ENCODE data around the gene CHD6.

The CHD6 gene

GRCh38 chr20:41635158-41635557, 17.0 kb upstream of the CHD6 start:
- no peak for ATAC-seq (replicated peaks; ENCODE audit: extremely low read depth, poor library complexity, severe bottlenecking)
- no peak overlapping the region for H3K4me3 Mint-ChIP-seq
- H3K9me3 Mint-ChIP-seq = no peaks in the 10 kb centered on the region
- DNase-seq (ENCODE audit: low spot score in 2 of 2) = no peak
- peaks cover 25% of the 10 kb centered on the region for H3K27me3 Mint-ChIP-seq
- no peak overlapping the region for H3K27ac Mint-ChIP-seq (ENCODE audit: low read depth)
- no peaks in the 10 kb centered on the region for H3K4me1 Mint-ChIP-seq
- no peaks in the 10 kb centered on the region for H3K36me3 Mint-ChIP-seq (ENCODE audit: insufficient read depth)

GRCh38 chr20:41632896-41633295, 14.7 kb upstream of the CHD6 start:
- Mint-ChIP-seq H3K9me3 (no peaks in the 10 kb centered on the region), H3K4me1 (no peaks in the 10 kb centered on the region), H3K27ac (ENCODE audit: low read depth) (no peak overlapping the region), H3K27me3 (peaks cover 8% of the 10 kb centered on the region), H3K4me3 (no peak overlapping the region), H3K36me3 (ENCODE audit: insufficient read depth) (peaks cover 2% of the 10 kb centered on the region)
- DNase-seq (ENCODE audit: low spot score in 2 of 2) (no peak), ATAC-seq (replicated peaks; ENCODE audit: extremely low read depth, poor library complexity, severe bottlenecking) (no peak)

GRCh38 chr20:41631826-41632225, 13.6 kb upstream of the CHD6 start:
- Mint-ChIP-seq H3K4me1 (no peaks in the 10 kb centered on the region), H3K27ac (ENCODE audit: low read depth) (no peak overlapping the region), H3K9me3 (no peaks in the 10 kb centered on the region), H3K4me3 (no peak overlapping the region), H3K27me3 (peaks cover 8% of the 10 kb centered on the region), H3K36me3 (ENCODE audit: insufficient read depth) (peaks cover 2% of the 10 kb centered on the region)
- ATAC-seq (replicated peaks; ENCODE audit: extremely low read depth, poor library complexity, severe bottlenecking) (no peak), DNase-seq (ENCODE audit: low spot score in 2 of 2) (no peak)

- Mint-ChIP-seq H3K9me3 (no peaks in the 10 kb centered on the region), H3K27me3 (peaks cover 8% of the 10 kb centered on the region), H3K27ac (ENCODE audit: low read depth) (no peak overlapping the region), H3K4me3 (no peak overlapping the region), H3K4me1 (no peaks in the 10 kb centered on the region), H3K36me3 (ENCODE audit: insufficient read depth) (peaks cover 2% of the 10 kb centered on the region)
- DNase-seq (ENCODE audit: low spot score in 2 of 2) (no peak), ATAC-seq (replicated peaks; ENCODE audit: extremely low read depth, poor library complexity, severe bottlenecking) (no peak)
These were observed 12.7 kb upstream of the CHD6 start for GRCh38 chr20:41630846-41631245.

GRCh38 chr20:41627611-41628244, 9.6 kb upstream of the CHD6 start:
- peaks cover 2% of the 10 kb centered on the region for H3K36me3 Mint-ChIP-seq (ENCODE audit: insufficient read depth)
- no peak overlapping the region for H3K27ac Mint-ChIP-seq (ENCODE audit: low read depth)
- no peak overlapping the region for H3K4me3 Mint-ChIP-seq
- peaks cover 8% of the 10 kb centered on the region for H3K27me3 Mint-ChIP-seq
- no peak for DNase-seq (ENCODE audit: low spot score in 2 of 2)
- no peaks in the 10 kb centered on the region for H3K9me3 Mint-ChIP-seq
- H3K4me1 Mint-ChIP-seq = no peaks in the 10 kb centered on the region
- ATAC-seq (replicated peaks; ENCODE audit: extremely low read depth, poor library complexity, severe bottlenecking) = no peak

GRCh38 chr20:41627001-41627495, 8.9 kb upstream of the CHD6 start:
- Mint-ChIP-seq H3K4me1 (no peaks in the 10 kb centered on the region), H3K36me3 (ENCODE audit: insufficient read depth) (peaks cover 2% of the 10 kb centered on the region), H3K4me3 (no peak overlapping the region), H3K27me3 (peaks cover 8% of the 10 kb centered on the region), H3K9me3 (no peaks in the 10 kb centered on the region), H3K27ac (ENCODE audit: low read depth) (no peak overlapping the region)
- DNase-seq (ENCODE audit: low spot score in 2 of 2) (no peak), ATAC-seq (replicated peaks; ENCODE audit: extremely low read depth, poor library complexity, severe bottlenecking) (no peak)

- H3K4me1 Mint-ChIP-seq = peaks cover 11% of the 10 kb centered on the region
- DNase-seq (ENCODE audit: low spot score in 2 of 2) (no peak), ATAC-seq (replicated peaks; ENCODE audit: extremely low read depth, poor library complexity, severe bottlenecking) (no peak)
- no peak overlapping the region for H3K4me3 Mint-ChIP-seq
- H3K9me3 Mint-ChIP-seq = no peaks in the 10 kb centered on the region
- H3K27me3 Mint-ChIP-seq = no peaks in the 10 kb centered on the region
- H3K36me3 Mint-ChIP-seq (ENCODE audit: insufficient read depth) = no peaks in the 10 kb centered on the region
- H3K27ac Mint-ChIP-seq (ENCODE audit: low read depth) = no peak overlapping the region
These were observed 5.6 kb upstream of the CHD6 start for GRCh38 chr20:41623625-41624375.

- Mint-ChIP-seq H3K36me3 (ENCODE audit: insufficient read depth) (peaks cover 4% of the 10 kb centered on the region), H3K4me1 (peaks cover 11% of the 10 kb centered on the region), H3K27me3 (no peaks in the 10 kb centered on the region), H3K4me3 (no peak overlapping the region), H3K27ac (ENCODE audit: low read depth) (no peak overlapping the region), H3K9me3 (no peaks in the 10 kb centered on the region)
- ATAC-seq (replicated peaks; ENCODE audit: extremely low read depth, poor library complexity, severe bottlenecking) (no peak), DNase-seq (ENCODE audit: low spot score in 2 of 2) (no peak)
These were observed 4.4 kb upstream of the CHD6 start for GRCh38 chr20:41622584-41622983.

GRCh38 chr20:41621971-41622370, 3.8 kb upstream of the CHD6 start:
- peaks cover 4% of the 10 kb centered on the region for H3K36me3 Mint-ChIP-seq (ENCODE audit: insufficient read depth)
- no peaks in the 10 kb centered on the region for H3K27me3 Mint-ChIP-seq
- H3K27ac Mint-ChIP-seq (ENCODE audit: low read depth) = no peak overlapping the region
- ATAC-seq (replicated peaks; ENCODE audit: extremely low read depth, poor library complexity, severe bottlenecking) (no peak), DNase-seq (ENCODE audit: low spot score in 2 of 2) (no peak)
- H3K4me3 Mint-ChIP-seq = no peak overlapping the region
- no peaks in the 10 kb centered on the region for H3K9me3 Mint-ChIP-seq
- H3K4me1 Mint-ChIP-seq = peaks cover 16% of the 10 kb centered on the region

GRCh38 chr20:41621421-41621820, 3.2 kb upstream of the CHD6 start:
- Mint-ChIP-seq H3K27me3 (no peaks in the 10 kb centered on the region), H3K9me3 (no peaks in the 10 kb centered on the region), H3K36me3 (ENCODE audit: insufficient read depth) (peaks cover 4% of the 10 kb centered on the region), H3K4me3 (no peak overlapping the region), H3K4me1 (peaks cover 22% of the 10 kb centered on the region), H3K27ac (ENCODE audit: low read depth) (no peak overlapping the region)
- ATAC-seq (replicated peaks; ENCODE audit: extremely low read depth, poor library complexity, severe bottlenecking) = no peak
- no peak for DNase-seq (ENCODE audit: low spot score in 2 of 2)

- Mint-ChIP-seq H3K36me3 (ENCODE audit: insufficient read depth) (peaks cover 4% of the 10 kb centered on the region), H3K27me3 (no peaks in the 10 kb centered on the region), H3K27ac (ENCODE audit: low read depth) (no peak overlapping the region), H3K4me1 (peaks cover 40% of the 10 kb centered on the region), H3K4me3 (peak overlapping the region; percentile 89), H3K9me3 (no peaks in the 10 kb centered on the region)
- no peak for DNase-seq (ENCODE audit: low spot score in 2 of 2)
- no peak for ATAC-seq (replicated peaks; ENCODE audit: extremely low read depth, poor library complexity, severe bottlenecking)
These were observed 1.4 kb upstream of the CHD6 start for GRCh38 chr20:41619360-41620100.

- H3K9me3 Mint-ChIP-seq = no peaks in the 10 kb centered on the region
- ATAC-seq (replicated peaks; ENCODE audit: extremely low read depth, poor library complexity, severe bottlenecking) = no peak
- H3K36me3 Mint-ChIP-seq (ENCODE audit: insufficient read depth) = peaks cover 4% of the 10 kb centered on the region
- H3K4me1 Mint-ChIP-seq = peaks cover 40% of the 10 kb centered on the region
- no peak for DNase-seq (ENCODE audit: low spot score in 2 of 2)
- no peak overlapping the region for H3K27ac Mint-ChIP-seq (ENCODE audit: low read depth)
- no peaks in the 10 kb centered on the region for H3K27me3 Mint-ChIP-seq
- peak overlapping the region; percentile 89 for H3K4me3 Mint-ChIP-seq
These were observed 682 bp upstream of the CHD6 start for GRCh38 chr20:41618807-41619311.
